Measurements from ENCODE around the gene ITCH.

- TF ChIP-seq EZH2 (IDR thresholded peaks at IDR 0.05; ENCODE audit: insufficient read depth, poor library complexity, severe bottlenecking) (no peak), EZH2phosphoT487 (IDR thresholded peaks at IDR 0.05; ENCODE audit: insufficient read depth, low read depth) (no peak)
Observed at GRCh38 chr20:34449674-34450592, 86.9 kb downstream of the ITCH start.
